Measurements from ENCODE around the gene TOPBP1. TPM values are rescaled to one million over a fixed set of nuclear protein-coding genes. Genes with fewer than 3 reads are reported as not detected.

The TOPBP1 gene
- total RNA-seq, 2 donors from 2014 or later = 49.2 to 52.3 TPM

GRCh38 chr3:133662278-133662651 is 524 bp upstream of the TOPBP1 start:
- WGBS, 2 experiments (ENCODE audit: insufficient coverage in 1 of 2, insufficient read length in 1 of 2) = 21 to 38% methylated on average over 5 to 7 of the region's 7 CpGs
- peaks cover 21% of the 10 kb centered on the region for H3K36me3 Mint-ChIP-seq (ENCODE audit: low read depth)
- DNase-seq = peak; percentile 50

GRCh38 chr3:133659806-133660205 is 1.9 kb downstream of the TOPBP1 start:
- WGBS, 2 experiments (ENCODE audit: insufficient coverage in 1 of 2, insufficient read length in 1 of 2) = 76 to 89% methylated on average over 2 of the region's 2 CpGs
- H3K4me1 Mint-ChIP-seq = peaks cover 22% of the 10 kb centered on the region
- H3K9me3 ChIP-seq (ENCODE audit: control insufficient read depth, low read length) = no peaks in the 10 kb centered on the region
- peak overlapping the region; percentile 88 for H3K4me3 Mint-ChIP-seq
- H3K9ac ChIP-seq (ENCODE audit: extremely low read depth, low read length, poor library complexity, severe bottlenecking) = no peak overlapping the region
- H3K27me3 ChIP-seq (ENCODE audit: control insufficient read depth, insufficient read depth, low read length, poor library complexity, severe bottlenecking) = no peaks in the 10 kb centered on the region
- peaks cover 39% of the 10 kb centered on the region for H3K36me3 ChIP-seq (ENCODE audit: control insufficient read depth, insufficient read depth, low read length)
- H3K27me3 Mint-ChIP-seq (ENCODE audit: insufficient read depth) = no peaks in the 10 kb centered on the region
- no peak overlapping the region for H3K27ac ChIP-seq (ENCODE audit: low read depth, low read length)
- H3K4me1 ChIP-seq (ENCODE audit: control insufficient read depth, insufficient read depth, low read length) = no peaks in the 10 kb centered on the region
- H3K27ac Mint-ChIP-seq = no peak overlapping the region
- peaks cover 34% of the 10 kb centered on the region for H3K36me3 Mint-ChIP-seq (ENCODE audit: low read depth)
- DNase-seq = no peak
- TF ChIP-seq CTCF (conservative IDR thresholded peaks at IDR 0.05) = no peak
- peak overlapping the region; percentile 100 for H3K4me3 ChIP-seq (ENCODE audit: low read length)
- no peaks in the 10 kb centered on the region for H3K9me3 Mint-ChIP-seq

More at GRCh38 chr3:133662278-133662651, 524 bp upstream of the TOPBP1 start:
- no peaks in the 10 kb centered on the region for H3K9me3 ChIP-seq (ENCODE audit: control insufficient read depth, low read length)
- no peaks in the 10 kb centered on the region for H3K27me3 ChIP-seq (ENCODE audit: control insufficient read depth, insufficient read depth, low read length, poor library complexity, severe bottlenecking)
- Mint-ChIP-seq H3K27ac (peak overlapping the region; percentile 96), H3K4me1 (peaks cover 22% of the 10 kb centered on the region), H3K4me3 (peak overlapping the region; percentile 88), H3K27me3 (ENCODE audit: insufficient read depth) (no peaks in the 10 kb centered on the region), H3K9me3 (no peaks in the 10 kb centered on the region)
- H3K36me3 ChIP-seq (ENCODE audit: control insufficient read depth, insufficient read depth, low read length) = peaks cover 18% of the 10 kb centered on the region
- H3K4me3 ChIP-seq (ENCODE audit: low read length) = peak overlapping the region; percentile 100
- TF ChIP-seq CTCF (conservative IDR thresholded peaks at IDR 0.05) = peak; percentile 43
- no peaks in the 10 kb centered on the region for H3K4me1 ChIP-seq (ENCODE audit: control insufficient read depth, insufficient read depth, low read length)
- peak overlapping the region; percentile 89 for H3K9ac ChIP-seq (ENCODE audit: extremely low read depth, low read length, poor library complexity, severe bottlenecking)
- H3K27ac ChIP-seq (ENCODE audit: low read depth, low read length) = no peak overlapping the region

GRCh38 chr3:133655731-133656515 is 5.8 kb downstream of the TOPBP1 start:
- no peak overlapping the region for H3K4me3 ChIP-seq (ENCODE audit: low read length)
- peaks cover 56% of the 10 kb centered on the region for H3K36me3 Mint-ChIP-seq (ENCODE audit: low read depth)
- no peaks in the 10 kb centered on the region for H3K4me1 ChIP-seq (ENCODE audit: control insufficient read depth, insufficient read depth, low read length)
- H3K4me1 Mint-ChIP-seq = peaks cover 14% of the 10 kb centered on the region
- no peak for DNase-seq
- H3K9me3 Mint-ChIP-seq = no peaks in the 10 kb centered on the region
- H3K27me3 ChIP-seq (ENCODE audit: control insufficient read depth, insufficient read depth, low read length, poor library complexity, severe bottlenecking) = no peaks in the 10 kb centered on the region
- no peaks in the 10 kb centered on the region for H3K27me3 Mint-ChIP-seq (ENCODE audit: insufficient read depth)
- H3K9me3 ChIP-seq (ENCODE audit: control insufficient read depth, low read length) = no peaks in the 10 kb centered on the region
- WGBS, 2 experiments (ENCODE audit: insufficient coverage in 1 of 2, insufficient read length in 1 of 2) = 96% methylated on average over 4 of the region's 4 CpGs; no CpG with 5 or more reads in 1 of the 2 experiments
- no peak overlapping the region for H3K27ac Mint-ChIP-seq
- H3K27ac ChIP-seq (ENCODE audit: low read depth, low read length) = no peak overlapping the region
- H3K36me3 ChIP-seq (ENCODE audit: control insufficient read depth, insufficient read depth, low read length) = peaks cover 75% of the 10 kb centered on the region
- TF ChIP-seq CTCF (conservative IDR thresholded peaks at IDR 0.05) = no peak
- H3K9ac ChIP-seq (ENCODE audit: extremely low read depth, low read length, poor library complexity, severe bottlenecking) = no peak overlapping the region
- no peak overlapping the region for H3K4me3 Mint-ChIP-seq
